Caco-2 (cell line): ENCODE measurements around the gene PCGF3. TPM values are rescaled to one million over a fixed set of nuclear protein-coding genes. Genes with fewer than 3 reads are reported as not detected.

Experiments used
- BruUV-seq: library from RNA; stranded (reverse); fragments of 400-500 nt; replicated peaks from 2 replicates; lab custom pipeline; 2021; lab: Mats Ljungman, UMichigan
- CTCF ChIA-PET: fragments of 300-600 bp; sonication (Branson Sonifier 250); formaldehyde crosslinking; loops from one replicate; lab custom pipeline; 2022; ENCODE audit warnings: antibody characterized with exemption; lab: Charles Lee
- POLR2A ChIA-PET: fragments of 300-600 bp; sonication (Branson Sonifier 250); formaldehyde crosslinking; loops from one replicate; lab custom pipeline; 2022; ENCODE audit warnings: antibody characterized with exemption; lab: Charles Lee
- DNase-seq, 2 experiments: peaks; one replicate each; pipeline versions ENCODE4 v3.0.0 to v3.0.0-alpha.2; 2020 to 2022
- H3K27me3 ChIP-seq: replicated peaks from 2 replicates; pipeline ENCODE4 v1.6.0; 2011; ENCODE audit warnings: low read length; ENCODE audit not compliant: control insufficient read depth, insufficient read depth
- H3K36me3 ChIP-seq: 2 replicates; pipeline ENCODE4 v1.5.1; 2011; ENCODE audit warnings: low read length; ENCODE audit not compliant: control insufficient read depth, insufficient read depth
- H3K4me1 ChIP-seq: fragments of 250-450 bp; sonication (Bioruptor Pico); 2 replicates; pipeline ENCODE4 v1.5.1; 2020; ENCODE audit warnings: mild to moderate bottlenecking
- H3K4me3 ChIP-seq: 2 replicates; pipeline ENCODE4 v1.5.1; 2011; ENCODE audit warnings: low read depth, mild to moderate bottlenecking, control low read depth, low read length
- H3K9me3 ChIP-seq: fragments of 250-450 bp; sonication (Bioruptor Pico); 2 replicates; pipeline ENCODE4 v1.5.1; 2020; ENCODE audit warnings: mild to moderate bottlenecking, moderate library complexity
- H3K27ac Mint-ChIP-seq: one replicate; pipeline ENCODE4 v1.8.0; 2022; ENCODE audit warnings: mixed read lengths; ENCODE audit not compliant: unreplicated experiment
- H3K27me3 Mint-ChIP-seq: one replicate; pipeline ENCODE4 v1.8.0; 2022; ENCODE audit warnings: mixed read lengths; ENCODE audit not compliant: insufficient read depth, unreplicated experiment
- H3K36me3 Mint-ChIP-seq: one replicate; pipeline ENCODE4 v1.8.0; 2022; ENCODE audit warnings: mild to moderate bottlenecking, mixed read lengths; ENCODE audit not compliant: insufficient read depth, unreplicated experiment
- H3K4me1 Mint-ChIP-seq: one replicate; pipeline ENCODE4 v1.8.0; 2022; ENCODE audit warnings: low read depth, mixed read lengths; ENCODE audit not compliant: unreplicated experiment
- H3K4me3 Mint-ChIP-seq: one replicate; pipeline ENCODE4 v1.8.0; 2022; ENCODE audit warnings: mild to moderate bottlenecking, moderate library complexity, mixed read lengths; ENCODE audit not compliant: unreplicated experiment
- H3K9me3 Mint-ChIP-seq: one replicate; pipeline ENCODE4 v1.8.0; 2022; ENCODE audit warnings: mixed read lengths; ENCODE audit not compliant: unreplicated experiment
- intact Hi-C: fragments of 100-400 bp; cut with micrococcal nuclease; formaldehyde crosslinking; loops from one replicate; pipeline ENCODE4 v1.10.0; 2022; ENCODE audit not compliant: unreplicated experiment
- total RNA-seq: library from RNA; stranded (reverse); gene quantifications from 2 replicates; pipeline ENCODE4 v1.2.3, GENCODE V29; 2022
- TF ChIP-seq, protein P1 (sequence below), 2 experiments: fragments of 200-600 bp in 1 of 2; IDR thresholded peaks; 1 replicate in 1 of 2; 2 replicates in 1 of 2; pipeline versions ENCODE4 v1.5.1 to v1.8.0; 2011 to 2022; ENCODE audit warnings: antibody characterized with exemption in 1 of 2, control low read depth in 1 of 2, inconsistent platforms in 1 of 2, low read depth in 1 of 2, low read length in 1 of 2, mild to moderate bottlenecking in 1 of 2, moderate library complexity in 1 of 2; ENCODE audit not compliant: insufficient read depth in 1 of 2, severe bottlenecking in 1 of 2, unreplicated experiment in 1 of 2

PCGF3 gene
- total RNA-seq, 1 experiment from 2014 or later, result 38.0 TPM

- intact Hi-C loops, result no loop called here
- Histone ChIP-seq H3K36me3 (no peaks in the 10 kb centered on the region), H3K9me3 (no peaks in the 10 kb centered on the region), H3K27me3 (no peaks in the 10 kb centered on the region), H3K4me3 (no peak overlapping the region), H3K4me1 (no peaks in the 10 kb centered on the region)
- BruUV-seq, result no TSS peak
- H3K27me3 Mint-ChIP-seq, result peaks cover 6% of the 10 kb centered on the region
- H3K27ac Mint-ChIP-seq, result no peak overlapping the region
- TF ChIP-seq, protein P1, sequence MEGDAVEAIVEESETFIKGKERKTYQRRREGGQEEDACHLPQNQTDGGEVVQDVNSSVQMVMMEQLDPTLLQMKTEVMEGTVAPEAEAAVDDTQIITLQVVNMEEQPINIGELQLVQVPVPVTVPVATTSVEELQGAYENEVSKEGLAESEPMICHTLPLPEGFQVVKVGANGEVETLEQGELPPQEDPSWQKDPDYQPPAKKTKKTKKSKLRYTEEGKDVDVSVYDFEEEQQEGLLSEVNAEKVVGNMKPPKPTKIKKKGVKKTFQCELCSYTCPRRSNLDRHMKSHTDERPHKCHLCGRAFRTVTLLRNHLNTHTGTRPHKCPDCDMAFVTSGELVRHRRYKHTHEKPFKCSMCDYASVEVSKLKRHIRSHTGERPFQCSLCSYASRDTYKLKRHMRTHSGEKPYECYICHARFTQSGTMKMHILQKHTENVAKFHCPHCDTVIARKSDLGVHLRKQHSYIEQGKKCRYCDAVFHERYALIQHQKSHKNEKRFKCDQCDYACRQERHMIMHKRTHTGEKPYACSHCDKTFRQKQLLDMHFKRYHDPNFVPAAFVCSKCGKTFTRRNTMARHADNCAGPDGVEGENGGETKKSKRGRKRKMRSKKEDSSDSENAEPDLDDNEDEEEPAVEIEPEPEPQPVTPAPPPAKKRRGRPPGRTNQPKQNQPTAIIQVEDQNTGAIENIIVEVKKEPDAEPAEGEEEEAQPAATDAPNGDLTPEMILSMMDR (IDR thresholded peaks at IDR 0.05; ENCODE audit: insufficient read depth in 1 of 2, low read depth in 1 of 2, low read length in 1 of 2, severe bottlenecking in 1 of 2, unreplicated experiment in 1 of 2), result no peak
- no peaks in the 10 kb centered on the region for H3K4me1 Mint-ChIP-seq
- no peak for DNase-seq
- POLR2A ChIA-PET, result no interaction called here
- H3K36me3 Mint-ChIP-seq, result no peaks in the 10 kb centered on the region
- no peak overlapping the region for H3K4me3 Mint-ChIP-seq
- CTCF ChIA-PET, result no interaction called here
- H3K9me3 Mint-ChIP-seq, result no peaks in the 10 kb centered on the region
These were observed 114.0 kb downstream of the PCGF3 start for GRCh38 chr4:819401-820229.

Other genes with a start within 250 kb of the PCGF3 start
- 29.9 and 30.3 TPM in 2 replicates for gene ZNF721, start 206.7 kb upstream of the PCGF3 start, total RNA-seq
- gene PIGG, start 206.6 kb upstream of the PCGF3 start, total RNA-seq, result 56.6 and 58.8 TPM in 2 replicates
- not detected in 2 replicates for gene TMEM271, start 129.5 kb upstream of the PCGF3 start, total RNA-seq
- gene PDE6B, start 80.3 kb upstream of the PCGF3 start, total RNA-seq, result not detected in 2 replicates
- gene ATP5ME, start 31.6 kb upstream of the PCGF3 start, total RNA-seq, result 244 and 257 TPM in 2 replicates
- 17.1 and 21.8 TPM in 2 replicates for gene MYL5, start 31.3 kb upstream of the PCGF3 start, total RNA-seq
- 0.20 TPM in 1 of 2 replicates, not detected in the other for gene SLC49A3, start 16.7 kb upstream of the PCGF3 start, total RNA-seq
- 20.5 and 20.9 TPM in 2 replicates for gene CPLX1, start 120.3 kb downstream of the PCGF3 start, total RNA-seq
- gene GAK, start 226.5 kb downstream of the PCGF3 start, total RNA-seq, result 126 TPM in 2 replicates
- 22.3 and 30.2 TPM in 2 replicates for gene TMEM175, start 226.6 kb downstream of the PCGF3 start, total RNA-seq